NCI-H510A treated with DMSO at 0.1 percent for 48 hours (cell line): ENCODE data around the gene FABP3.

Experiments
- DNase-seq: peaks from one replicate; lab custom pipeline; 2025; lab: John Stamatoyannopoulos, UW

FABP3 gene

DNA sequence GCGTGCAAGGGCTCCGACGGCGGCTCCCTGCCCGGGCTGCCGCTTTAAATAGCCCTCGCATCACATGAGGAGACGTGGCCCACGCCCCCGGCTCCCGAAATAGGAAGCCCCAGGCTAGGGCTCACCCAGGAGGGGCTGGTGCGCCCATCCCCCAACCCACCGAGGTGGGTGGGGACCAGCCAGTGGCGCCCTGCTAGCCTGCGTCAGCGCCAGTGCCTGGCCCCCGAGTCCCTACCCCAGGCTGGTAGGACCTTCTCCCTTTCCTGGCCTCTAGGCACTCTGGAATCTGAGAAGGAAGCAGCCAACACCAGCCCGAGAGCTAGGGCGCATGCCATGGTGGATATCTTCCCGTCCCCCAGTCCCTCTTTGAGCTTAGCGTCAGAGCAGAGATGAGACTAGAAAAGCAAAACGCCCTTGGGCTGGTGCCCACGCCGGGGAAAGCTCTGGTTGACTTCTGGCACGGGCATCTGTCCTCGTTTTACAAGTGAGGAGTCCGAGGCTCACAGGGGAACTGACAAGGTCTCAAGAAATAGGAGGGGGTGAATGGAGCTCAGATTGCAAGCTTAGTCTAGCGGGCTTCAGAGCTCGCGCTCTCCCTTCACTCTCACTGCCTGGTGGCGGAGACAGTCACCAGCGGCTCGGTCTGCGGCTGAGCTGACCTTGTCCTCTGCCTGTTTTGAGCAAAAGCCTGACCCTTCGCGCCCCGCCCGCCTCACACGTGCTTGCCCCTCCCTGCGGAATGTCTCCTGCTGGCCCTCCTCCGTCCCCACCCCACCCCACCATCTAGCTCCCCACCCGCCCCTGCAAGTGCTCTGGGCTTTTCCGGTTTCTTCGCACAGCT, at the start of gene FABP3:
Gene FABP3 (minus strand): TSS at position 21 of the 841 bp plus-strand sequence. CDS start 62 bp downstream, outside the sequence.
- peak; percentile 10 for DNase-seq

DNA sequence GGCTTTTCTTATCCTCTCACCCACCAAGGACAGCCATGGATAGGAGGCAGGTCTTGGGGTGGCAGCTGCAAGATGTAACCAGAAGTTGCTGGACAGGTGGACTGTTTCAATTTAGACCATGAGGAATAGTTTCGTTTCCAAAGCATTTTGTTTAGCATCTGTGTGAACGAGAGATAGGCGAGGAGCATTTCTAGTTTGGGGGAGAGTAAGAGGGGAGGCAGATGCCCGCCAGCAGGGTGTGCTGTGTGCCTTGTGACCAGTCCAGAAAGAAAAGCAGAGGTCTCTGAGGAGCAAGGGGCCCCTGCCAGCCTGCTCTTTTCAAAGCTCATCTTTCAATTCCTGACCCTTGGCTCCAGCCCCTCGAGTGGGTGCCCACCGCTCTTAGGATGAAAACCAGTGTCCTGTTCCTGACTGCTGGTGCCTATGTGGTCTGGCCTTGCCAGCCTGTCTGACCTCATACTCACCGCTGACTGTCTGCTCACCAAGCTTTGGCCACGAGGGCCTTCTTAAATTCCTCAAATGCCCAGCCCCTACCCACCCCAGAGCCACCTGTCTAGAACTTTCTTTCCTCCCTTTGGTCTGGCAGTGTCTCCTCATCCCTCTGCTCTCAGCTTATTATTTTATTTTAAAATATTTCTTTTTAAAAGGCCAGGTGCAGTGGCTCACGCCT, 48.6 kb upstream of the FABP3 start:
- DNase-seq, result no peak

DNA sequence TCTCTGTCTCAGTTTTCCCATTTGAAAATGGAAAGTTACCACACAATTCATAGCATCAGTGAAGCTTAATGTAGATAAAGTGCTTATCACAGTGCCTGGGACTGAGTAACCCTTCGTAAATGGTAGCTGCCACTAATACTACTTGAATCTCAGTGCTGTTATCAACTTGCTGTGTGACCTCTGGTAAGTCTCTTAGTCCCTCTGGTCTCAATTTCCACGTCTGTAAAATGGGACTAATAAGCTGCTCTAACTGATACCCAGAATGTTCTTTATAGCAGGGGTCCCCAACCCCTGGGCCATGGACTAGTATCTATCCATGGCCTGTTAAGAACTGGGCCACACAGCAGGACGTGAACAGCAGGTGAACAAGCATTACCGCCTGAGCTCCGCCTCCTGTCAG, 47.8 kb upstream of the FABP3 start:
- DNase-seq, result no peak

DNA sequence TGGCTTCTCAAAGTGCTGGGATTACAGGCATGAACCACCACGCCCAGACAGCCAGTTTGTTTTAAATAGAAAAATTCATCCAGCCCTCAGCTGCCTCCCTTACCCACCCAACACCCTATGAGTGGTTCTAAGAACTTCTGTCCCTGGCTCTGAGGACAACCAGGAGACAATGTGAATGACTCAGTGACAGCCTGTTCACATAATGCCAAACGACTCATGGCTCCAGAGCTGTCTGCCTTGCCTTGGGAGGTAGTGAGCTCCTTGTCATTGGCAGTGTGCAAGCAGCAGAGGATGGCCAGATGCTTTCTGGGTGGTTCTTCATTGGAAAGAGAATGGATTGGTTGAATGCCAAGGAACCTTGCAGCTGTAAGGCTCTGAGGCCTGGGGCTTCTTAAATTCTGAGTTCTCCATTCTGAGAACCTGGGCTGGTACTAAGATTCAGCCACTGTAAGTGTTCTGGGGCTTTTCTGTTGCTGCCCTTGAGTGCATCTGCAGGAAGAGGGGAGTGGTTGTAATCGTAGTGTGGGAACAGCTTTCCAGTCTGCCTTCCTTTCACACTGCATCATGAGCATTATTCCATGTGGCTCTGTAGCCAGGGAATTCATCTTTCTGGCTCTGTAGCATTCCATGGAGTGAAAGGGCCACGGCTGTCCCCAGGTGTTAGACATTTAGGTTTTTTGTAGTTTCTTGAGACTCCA, 45.9 kb upstream of the FABP3 start:
- DNase-seq, result no peak

DNA sequence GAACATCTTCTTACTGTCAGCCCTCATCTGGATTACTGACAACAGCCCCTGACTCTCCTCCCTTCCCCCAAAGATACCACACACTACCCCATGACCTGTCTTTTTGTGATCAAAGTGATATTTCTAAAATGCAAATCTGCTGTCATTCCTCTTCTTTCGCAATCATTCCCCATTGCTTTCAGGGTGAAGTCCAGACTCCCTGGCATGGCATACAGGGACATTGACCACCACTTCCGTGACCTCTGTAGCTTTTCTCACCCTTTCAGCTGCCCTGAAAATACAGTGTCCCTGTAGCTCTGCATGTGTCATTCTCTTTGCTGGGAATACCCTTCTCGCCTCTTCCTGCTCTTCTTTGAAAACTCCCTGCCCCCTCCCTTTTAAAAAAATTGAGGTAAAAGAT, 44.3 kb upstream of the FABP3 start:
- no peak for DNase-seq

DNA sequence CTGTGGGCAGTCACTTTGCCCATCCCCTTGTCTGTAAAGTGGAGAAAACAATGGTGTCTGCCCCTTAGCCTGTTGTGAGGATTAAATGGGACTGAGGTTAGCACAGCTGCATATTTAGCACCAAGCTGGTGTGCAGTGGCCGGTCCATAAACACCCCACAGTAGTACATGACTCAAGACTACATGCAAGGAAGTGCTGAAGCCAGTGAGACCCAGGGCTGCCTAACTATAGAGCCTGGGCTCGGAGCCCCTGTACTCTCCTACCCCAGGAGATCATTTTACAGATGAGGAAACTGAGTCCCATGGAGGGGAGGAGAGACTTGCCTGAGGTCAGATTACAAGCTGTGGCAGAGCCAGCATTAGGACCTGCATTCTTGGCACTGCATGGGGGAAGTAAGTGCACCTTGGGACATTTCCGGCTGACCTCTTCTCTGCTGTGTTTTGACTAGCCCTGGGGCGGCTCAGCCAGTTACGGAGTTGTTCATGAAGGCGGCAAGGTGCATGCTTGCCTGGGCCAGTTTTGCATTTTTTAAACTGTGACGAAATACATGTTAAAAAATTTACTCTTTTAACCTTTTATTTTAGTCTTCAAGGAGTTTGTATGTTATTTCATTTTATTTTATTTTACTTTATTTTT, 43.3 kb upstream of the FABP3 start:
- DNase-seq, result no peak

DNA sequence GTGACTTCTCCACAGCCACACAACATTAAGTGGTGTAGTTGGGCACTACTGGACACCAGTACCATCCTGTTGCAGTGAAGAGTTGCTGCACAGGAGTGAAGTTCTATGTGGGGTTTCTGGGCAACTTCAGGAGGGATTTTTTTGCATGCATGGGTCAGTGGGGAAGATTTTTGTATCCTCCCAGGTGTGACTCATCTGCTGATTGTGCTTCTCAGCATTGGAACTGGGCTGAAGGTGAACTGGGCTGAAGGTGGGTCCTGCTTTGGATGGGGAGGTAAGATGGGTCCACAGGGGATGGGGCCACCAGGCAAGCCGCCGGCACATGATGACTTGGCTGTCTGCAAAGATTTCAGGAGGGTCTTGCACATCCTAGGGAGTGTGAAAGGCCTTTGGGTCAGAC, 42.8 kb upstream of the FABP3 start:
- DNase-seq, result no peak

DNA sequence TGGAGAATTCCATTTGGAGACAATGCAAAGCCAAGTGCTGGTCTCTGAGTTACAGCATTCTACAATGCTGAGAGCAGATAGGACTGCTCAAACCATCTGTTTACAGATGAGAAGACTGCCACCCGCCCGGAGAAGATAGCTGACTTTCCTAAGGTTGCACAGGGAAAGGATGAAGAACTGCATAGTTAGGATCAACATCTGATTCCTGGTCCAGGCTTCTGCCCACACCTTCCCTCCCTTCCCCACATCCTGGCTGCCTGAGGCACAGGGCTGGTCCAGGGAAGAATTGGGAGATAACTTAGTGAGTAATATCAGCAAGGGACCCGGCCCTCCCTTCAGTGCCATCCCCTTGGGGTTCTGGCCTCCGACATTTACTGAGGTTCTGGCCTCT, 42.1 kb upstream of the FABP3 start:
- no peak for DNase-seq

DNA sequence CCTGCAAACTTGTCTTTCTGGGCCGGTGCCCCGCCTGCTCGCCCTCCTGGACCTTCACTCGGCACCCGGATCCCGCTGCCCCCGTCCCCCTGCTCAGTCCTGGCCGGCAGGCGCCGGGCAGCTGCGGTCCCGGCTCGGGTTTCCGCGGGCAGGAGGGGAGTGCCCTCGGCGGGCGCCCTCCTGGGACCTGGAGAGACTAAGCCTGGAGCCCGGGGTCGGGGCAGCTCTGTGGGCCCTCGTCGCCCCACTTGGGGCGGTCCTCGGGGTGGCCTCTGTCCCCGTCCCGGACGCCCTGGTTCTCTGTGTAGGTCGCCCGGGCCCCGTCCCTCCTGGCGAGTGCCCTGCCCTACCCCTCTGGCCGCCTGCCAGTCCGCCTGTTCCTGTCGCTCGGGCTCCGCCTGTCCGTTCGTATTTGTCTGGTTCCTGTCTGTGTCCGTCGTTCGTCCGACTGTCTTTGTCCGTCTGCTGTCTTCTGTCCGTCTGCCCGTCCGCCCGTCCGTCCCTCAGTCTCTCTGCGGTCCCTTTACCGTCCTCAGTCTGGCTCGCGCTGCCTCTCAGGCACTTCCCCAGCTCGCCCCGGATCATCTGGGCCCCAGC, 40.6 kb upstream of the FABP3 start:
- peak; percentile 37 for DNase-seq

DNA sequence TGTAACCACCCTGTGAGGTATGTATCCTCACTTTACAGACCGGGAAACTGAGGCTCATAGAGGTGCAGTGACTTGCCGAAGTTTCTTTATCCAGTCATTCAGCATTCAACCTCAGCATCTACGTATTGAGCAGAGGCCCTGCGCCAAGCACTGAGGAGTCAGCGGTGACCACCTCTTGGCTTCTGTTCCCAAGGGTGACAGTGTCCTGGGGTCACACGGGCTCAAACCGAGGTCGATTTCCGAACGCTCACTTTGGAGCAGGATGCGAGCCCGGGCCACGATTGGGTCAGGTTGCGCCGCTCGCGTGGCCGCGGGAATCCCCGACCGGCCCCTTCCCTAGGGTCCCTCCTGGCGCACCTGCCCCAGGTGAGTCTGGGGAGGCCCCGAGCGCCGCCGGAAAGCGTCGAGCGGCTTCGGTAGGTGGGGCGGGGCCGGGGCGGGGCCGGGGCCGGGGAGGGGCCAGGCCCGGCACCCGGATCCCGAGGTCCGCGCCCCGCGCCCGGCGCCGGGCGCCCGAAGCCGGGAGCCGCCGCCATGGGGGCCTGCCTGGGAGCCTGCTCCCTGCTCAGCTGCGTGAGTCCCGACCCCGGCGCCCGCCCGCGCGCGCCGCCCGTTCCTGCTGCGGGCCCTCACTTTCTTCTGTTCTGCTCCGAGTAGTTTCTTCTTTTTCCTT, 40.0 kb upstream of the FABP3 start, which contains the start of gene SERINC2:
Gene SERINC2 (plus strand): TSS at position 482 of the 673 bp plus-strand sequence. CDS start 53 bp downstream, at position 535.
- peak; percentile 41 for DNase-seq

DNA sequence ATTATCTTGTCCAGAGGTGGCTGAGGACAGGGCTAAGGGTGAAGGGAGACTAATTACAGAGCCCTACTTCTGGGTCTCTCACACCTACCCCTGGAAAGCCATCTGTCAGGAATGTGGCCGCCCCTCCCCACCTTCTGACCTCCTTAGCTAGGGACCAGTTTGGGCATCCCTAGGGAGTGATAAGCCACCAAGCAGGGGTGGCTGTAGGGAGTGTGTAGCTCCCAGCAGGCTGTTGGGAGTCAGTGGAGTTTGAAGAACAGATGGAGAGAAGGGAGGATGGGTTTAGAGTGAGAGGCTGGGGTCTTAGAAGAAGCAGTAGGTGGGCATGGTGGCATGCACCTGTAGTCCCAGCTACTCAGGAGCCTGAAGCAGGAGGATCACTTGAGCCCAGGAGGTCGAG, 39.3 kb upstream of the FABP3 start:
- no peak for DNase-seq

DNA sequence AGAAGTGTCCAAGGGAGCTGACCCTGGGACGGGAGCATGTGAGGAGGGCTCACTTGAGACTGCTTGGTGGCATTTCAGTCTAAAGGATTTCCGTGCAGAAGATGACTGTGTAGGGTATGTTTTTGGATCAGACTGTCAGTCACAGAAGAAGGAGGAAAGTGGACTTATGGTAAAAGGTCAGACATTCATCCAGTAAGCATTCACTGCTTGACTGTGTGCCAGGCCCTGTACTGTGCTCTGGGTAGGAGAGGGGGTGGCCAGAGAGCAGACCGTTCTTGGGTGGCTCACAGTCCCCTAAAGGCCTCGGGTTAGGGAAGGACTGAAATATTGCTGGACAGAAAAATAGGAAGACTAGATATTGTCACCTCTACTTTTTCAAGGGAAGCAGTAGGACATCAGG, 38.0 kb upstream of the FABP3 start:
- no peak for DNase-seq

DNA sequence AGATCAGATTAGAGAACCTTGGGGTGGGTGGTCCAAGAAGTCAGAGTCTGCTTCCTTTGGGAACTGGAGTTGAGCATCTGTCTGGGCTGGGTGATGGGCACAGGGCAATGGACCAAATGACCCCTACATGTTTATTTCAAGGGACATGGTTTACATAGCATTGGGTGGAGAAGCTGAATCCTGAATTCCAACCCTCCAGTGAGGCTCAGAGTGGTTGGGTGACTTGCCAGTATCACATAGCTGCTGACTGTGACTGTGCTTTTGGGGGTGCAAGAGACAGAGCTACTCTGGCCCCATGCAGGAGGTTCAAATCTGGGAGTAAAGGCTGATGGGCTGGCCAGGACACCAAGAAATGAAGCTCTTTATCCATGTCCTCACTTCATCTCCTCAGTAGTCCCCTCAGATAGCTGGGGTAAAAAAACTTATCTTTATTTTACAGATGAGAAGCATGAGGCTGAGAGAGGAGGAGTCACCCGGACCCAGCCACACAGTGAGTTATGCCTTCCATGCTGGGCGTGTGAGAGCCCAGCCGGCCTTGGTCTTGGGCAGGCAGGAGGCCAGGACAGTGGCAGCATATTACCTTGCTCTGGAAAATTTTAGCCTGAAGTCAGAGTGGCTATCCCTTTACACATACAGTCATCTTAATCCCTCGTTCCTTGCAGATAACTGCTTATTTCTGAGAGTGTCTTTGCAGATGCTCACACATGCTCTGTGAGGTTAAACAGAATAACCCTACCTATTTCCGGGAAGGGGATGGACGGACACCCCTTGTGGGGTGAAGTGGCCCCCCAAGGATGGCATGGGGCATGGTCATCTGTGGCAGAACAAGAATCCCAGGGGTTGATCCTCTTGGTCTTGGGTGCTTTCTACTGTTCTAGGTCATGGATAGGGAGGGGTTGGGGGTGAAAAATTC, 37.3 kb upstream of the FABP3 start:
- DNase-seq, result no peak

DNA sequence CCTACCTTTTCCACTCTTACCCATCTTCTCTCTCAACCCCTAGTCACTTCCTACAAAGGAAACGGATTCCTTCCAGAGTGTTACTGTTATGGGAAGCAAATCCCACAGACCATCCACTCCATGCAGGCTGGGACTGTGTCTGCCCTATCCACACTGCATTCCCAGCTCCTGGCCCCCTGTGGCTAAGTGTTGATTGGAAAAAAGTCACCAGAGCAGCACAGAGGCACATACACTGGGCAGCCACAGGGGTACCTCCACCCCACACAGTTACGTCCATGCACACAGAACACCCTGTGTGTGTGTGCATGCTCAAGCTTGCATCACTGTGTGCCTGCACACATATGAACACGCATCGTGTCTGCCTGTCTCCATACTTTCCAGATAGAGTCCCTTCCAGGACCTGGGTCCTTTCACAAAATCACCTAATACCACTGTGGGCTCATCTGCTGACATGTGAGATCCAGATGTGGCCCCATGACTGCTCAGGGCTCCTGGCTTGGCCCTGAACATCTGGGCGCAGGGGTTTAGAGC, 36.0 kb upstream of the FABP3 start:
- no peak for DNase-seq

DNA sequence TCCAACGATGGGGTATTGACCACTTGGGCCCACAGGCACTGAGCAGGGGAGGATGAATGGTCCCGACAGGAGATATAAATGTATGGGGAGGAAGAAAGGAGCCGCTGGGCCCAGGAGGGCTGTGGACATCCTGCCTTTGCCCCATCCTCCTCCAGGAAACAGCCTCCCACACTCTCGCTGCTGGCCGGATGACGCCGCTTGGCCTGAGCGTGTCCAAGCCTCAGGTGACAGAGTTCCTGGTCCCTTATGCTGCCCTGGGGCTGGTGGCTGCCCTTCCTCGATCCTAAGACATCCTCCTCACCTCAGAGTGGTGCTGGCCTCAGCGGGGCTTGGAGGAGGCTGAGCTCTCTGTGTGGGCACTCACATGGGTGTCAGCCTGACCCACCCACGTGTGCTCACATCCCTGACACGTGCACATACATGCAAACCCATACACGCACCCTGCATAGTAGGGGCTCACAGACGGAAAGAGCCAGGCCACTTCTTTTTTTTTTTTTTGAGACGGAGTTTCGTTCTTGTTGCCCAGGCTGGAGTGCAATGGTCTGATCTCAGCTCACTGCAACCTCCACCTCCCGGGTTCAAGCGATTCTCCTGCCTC, 34.3 kb upstream of the FABP3 start:
- DNase-seq, result no peak

DNA sequence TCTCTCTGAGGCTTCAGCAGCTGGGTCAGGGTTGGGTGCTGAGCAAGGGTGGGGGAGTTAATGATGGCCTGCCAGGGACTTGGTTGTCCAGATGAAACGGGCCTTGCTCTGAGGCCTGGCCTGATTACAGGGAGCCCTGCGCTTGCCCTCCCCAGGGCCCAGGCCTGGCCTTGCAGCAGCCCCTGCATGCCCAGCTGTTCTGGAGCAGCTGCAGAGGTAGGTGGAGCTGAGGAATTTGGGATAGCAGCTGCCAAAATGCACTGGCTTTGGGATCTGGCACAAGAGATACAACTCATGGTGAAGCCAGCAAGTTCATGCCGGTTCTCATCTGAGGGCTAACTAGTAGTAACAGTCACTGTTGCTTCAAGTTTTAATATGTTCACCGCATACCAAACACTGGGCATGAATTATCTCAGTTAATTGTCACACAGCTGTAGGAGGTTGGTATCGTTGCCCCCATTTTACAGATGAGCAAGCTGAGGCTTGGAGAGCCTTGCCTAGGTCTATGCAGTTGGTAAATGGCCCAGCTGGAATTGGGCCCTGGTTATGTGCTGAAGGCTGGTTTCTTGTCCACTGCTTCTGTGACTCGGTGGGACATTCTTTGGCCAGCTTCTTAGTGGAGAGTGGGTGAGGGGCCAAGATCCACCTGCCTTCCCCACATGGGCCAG, 32.8 kb upstream of the FABP3 start:
- DNase-seq, result no peak

DNA sequence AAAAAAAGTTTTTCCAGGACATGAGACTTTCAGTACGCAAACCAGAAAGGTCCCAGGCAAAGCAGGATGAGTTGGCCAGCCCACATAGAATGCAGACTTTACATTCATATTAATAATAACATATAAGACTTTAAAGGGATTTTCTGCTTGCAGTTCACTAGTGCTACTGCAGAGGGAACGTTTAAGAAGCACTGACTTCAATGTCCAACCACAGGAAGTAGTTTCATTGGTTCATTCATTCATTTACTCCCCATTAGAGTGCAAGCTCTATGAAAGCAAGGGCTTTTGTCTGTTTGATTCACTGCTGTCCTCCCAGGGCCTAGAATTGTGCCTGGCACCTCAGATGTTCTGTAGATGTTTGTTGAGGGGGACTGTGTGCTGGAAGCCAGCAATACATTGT, 28.4 kb upstream of the FABP3 start:
- no peak for DNase-seq

DNA sequence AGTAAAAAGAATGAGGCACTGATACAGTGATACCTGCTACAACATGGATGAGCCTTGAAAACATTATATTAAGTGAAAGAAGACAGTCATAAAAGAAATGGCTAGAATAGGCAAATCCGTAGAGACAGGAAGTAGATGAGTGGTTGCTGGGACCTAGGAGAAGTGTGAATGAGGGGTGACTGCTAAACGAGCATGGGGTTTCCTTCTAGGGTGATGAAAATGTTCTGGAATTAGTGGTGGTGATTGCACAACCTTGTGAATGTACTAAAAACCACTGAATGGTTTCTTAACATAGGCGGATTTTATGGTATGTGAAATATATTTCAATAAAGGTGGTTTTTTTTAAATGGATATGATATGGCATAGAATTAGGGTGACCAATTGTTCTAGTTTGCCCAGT, 27.5 kb upstream of the FABP3 start:
- DNase-seq, result no peak

DNA sequence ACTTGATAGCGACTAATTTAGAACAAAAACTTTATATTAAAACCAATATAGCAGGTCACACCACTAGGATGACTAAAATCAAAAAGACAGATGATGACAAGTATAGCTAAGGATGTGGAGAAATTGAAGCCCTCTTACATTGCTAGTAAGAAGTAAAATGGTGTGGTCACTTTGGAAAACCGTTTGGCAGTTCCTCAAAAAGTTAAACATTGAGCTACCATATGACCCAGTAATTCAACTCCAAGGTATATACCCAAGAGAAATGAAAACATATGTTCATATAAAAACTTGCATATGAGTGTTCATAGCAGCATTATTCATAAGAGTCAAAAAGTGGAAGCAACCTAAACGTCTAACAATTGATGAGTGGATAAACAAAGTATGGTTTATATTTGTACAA, 27.1 kb upstream of the FABP3 start:
- DNase-seq, result no peak
